Vagina (tissue), 2 donors: ENCODE measurements around the gene NAGLU. TPM values are rescaled to one million over a fixed set of nuclear protein-coding genes. Genes with fewer than 3 reads are reported as not detected.
A peak's percentile ranks its signal among the peaks of the same experiment; 100 is the strongest.

Experiments
- DNase-seq, 2 donors: peaks; one replicate each; pipeline ENCODE4 v3.0.0-alpha.2; 2017; ENCODE audit errors: extremely low spot score in 2 of 2
- H3K27ac ChIP-seq: fragments of 200-600 bp; sonication (generic); one replicate; pipeline ENCODE4 v1.5.1; 2019
- H3K27me3 ChIP-seq: fragments of 200-600 bp; sonication (generic); one replicate; pipeline ENCODE4 v1.5.1; 2019
- H3K36me3 ChIP-seq, 2 donors: fragments of 200-600 bp; sonication (generic); one replicate each; pipeline ENCODE4 v1.5.1; 2017 to 2019
- H3K4me1 ChIP-seq: fragments of 200-600 bp; sonication (generic); one replicate; pipeline ENCODE4 v1.5.1; 2019
- H3K4me3 ChIP-seq, 2 donors: fragments of 200-600 bp; sonication (generic); 1 replicate in 1 of 2; 2 replicates in 1 of 2; pipeline ENCODE4 v1.5.1; 2016 to 2019
- H3K9me3 ChIP-seq: fragments of 200-600 bp; sonication (generic); one replicate; pipeline ENCODE4 v1.5.1; 2019
- POLR2A ChIP-seq, 2 donors: fragments of 450-650 bp; IDR thresholded peaks; one replicate each; pipeline ENCODE4 v1.6.1; 2017; ENCODE audit warnings: antibody characterized with exemption in 2 of 2, mild to moderate bottlenecking in 2 of 2, moderate library complexity in 2 of 2
- POLR2AphosphoS5 ChIP-seq, 2 donors: sonication (generic); formaldehyde crosslinking; IDR thresholded peaks; one replicate each; pipeline ENCODE4 v1.9.0; 2017; ENCODE audit warnings: antibody characterized with exemption in 2 of 2, mild to moderate bottlenecking in 2 of 2, low read depth in 1 of 2; ENCODE audit not compliant: insufficient read depth in 1 of 2
- intact Hi-C: fragments of 100-400 bp; cut with DNase I; formaldehyde crosslinking; loops from one replicate; pipeline ENCODE4 v1.15.1; 2023
- total RNA-seq: library from RNA; depleted of rRNA; stranded (reverse); fragments of >200 nt; gene quantifications from one replicate; pipeline ENCODE4 v1.2.3, GENCODE V29; 2016
- TF ChIP-seq, protein P1 (sequence below), 3 experiments: fragments of 450-650 bp in 2 of 3; fragments of 200-600 bp in 1 of 3; sonication (generic) in 1 of 3; IDR thresholded peaks; one replicate each; pipeline ENCODE4 v1.5.1; 2017 to 2019; ENCODE audit warnings: antibody characterized with exemption in 3 of 3, mild to moderate bottlenecking in 2 of 3, moderate library complexity in 2 of 3

The NAGLU gene
- total RNA-seq, 1 donor from 2014 or later, result 24.6 TPM

DNA sequence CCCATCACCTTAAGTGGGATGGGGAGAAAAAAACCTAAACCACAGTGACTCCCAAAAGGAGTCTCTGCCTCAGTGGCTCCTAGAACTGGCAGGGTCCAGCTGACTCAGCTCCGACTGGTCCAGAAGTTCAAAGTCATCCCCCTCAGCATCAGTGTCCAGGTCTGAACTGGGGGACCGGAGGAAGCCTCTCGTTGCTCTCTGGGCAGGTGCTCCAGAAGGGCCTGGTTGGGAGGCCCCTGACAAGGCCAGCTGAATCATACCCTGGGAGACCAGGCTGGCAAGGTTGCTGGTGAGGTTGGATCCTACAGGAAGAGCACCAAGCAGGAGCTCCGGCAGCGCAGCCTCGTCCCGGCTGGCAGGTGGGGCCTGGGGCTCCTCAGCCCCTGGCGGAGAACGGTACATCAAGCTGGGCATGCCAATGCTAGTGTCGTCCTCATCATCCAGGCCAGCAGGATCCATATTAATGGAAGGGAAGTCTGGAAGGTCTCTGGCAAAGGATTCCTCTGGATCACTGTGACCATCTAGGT is 45.8 kb downstream of the NAGLU start:
- peaks cover 0 to 67% of the 10 kb centered on the region in 2 donors for H3K36me3 ChIP-seq
- intact Hi-C loops, result no loop called here
- no peak overlapping the region for H3K27ac ChIP-seq
- H3K4me1 ChIP-seq, result peaks cover 40% of the 10 kb centered on the region
- DNase-seq, result no peak
- no peak overlapping the region for H3K4me3 ChIP-seq
- H3K27me3 ChIP-seq, result no peaks in the 10 kb centered on the region
- TF ChIP-seq POLR2AphosphoS5 (IDR thresholded peaks at IDR 0.05; ENCODE audit: insufficient read depth in 1 of 2, low read depth in 1 of 2), result no peak
- no peak for TF ChIP-seq POLR2A (IDR thresholded peaks at IDR 0.05)
- TF ChIP-seq, protein P1, sequence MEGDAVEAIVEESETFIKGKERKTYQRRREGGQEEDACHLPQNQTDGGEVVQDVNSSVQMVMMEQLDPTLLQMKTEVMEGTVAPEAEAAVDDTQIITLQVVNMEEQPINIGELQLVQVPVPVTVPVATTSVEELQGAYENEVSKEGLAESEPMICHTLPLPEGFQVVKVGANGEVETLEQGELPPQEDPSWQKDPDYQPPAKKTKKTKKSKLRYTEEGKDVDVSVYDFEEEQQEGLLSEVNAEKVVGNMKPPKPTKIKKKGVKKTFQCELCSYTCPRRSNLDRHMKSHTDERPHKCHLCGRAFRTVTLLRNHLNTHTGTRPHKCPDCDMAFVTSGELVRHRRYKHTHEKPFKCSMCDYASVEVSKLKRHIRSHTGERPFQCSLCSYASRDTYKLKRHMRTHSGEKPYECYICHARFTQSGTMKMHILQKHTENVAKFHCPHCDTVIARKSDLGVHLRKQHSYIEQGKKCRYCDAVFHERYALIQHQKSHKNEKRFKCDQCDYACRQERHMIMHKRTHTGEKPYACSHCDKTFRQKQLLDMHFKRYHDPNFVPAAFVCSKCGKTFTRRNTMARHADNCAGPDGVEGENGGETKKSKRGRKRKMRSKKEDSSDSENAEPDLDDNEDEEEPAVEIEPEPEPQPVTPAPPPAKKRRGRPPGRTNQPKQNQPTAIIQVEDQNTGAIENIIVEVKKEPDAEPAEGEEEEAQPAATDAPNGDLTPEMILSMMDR (IDR thresholded peaks at IDR 0.05), result no peak
- H3K9me3 ChIP-seq, result no peaks in the 10 kb centered on the region

DNA sequence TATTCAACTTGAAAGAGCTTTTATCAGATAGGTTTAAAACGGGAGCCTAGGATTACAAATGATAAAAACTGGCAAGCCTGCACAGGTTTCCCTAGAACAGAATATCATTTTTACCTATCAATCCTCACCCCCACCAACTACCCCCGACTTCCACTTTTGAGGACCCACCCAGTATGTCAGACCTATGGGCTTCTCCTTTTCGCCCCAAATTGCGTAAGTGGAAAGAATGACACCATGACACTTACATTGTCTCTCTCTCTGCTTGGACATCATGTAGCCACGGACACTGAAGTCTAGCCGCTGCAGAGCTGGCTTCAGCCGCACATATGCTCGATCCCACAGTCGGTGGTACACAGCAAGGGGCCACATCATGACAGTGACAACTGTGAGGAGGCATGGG is 48.8 kb downstream of the NAGLU start:
- peaks cover 27% of the 10 kb centered on the region for H3K4me1 ChIP-seq
- intact Hi-C loops, result no loop called here

DNA sequence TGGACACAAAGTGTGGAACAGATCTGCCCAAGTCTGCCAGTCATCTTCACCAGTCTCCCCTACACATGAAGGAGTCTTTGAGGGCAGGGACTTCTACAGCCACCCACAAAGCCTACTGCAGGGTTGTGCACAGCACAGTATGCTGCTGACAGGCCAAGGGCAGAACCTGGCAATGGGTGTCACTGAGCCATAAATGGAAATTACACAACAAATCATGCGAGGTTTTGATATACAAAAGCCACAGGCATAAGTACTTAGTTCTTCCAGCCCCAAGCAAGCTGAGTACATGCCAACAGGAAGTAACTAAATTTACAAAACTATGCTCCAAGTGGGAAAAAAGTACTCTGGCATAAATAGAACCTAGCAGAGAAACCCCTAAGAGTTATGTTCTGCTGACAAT is 49.3 kb downstream of the NAGLU start:
- Histone ChIP-seq H3K4me1 (peaks cover 27% of the 10 kb centered on the region), H3K4me3 (no peak overlapping the region), H3K27me3 (no peaks in the 10 kb centered on the region), H3K27ac (no peak overlapping the region), H3K36me3 (peaks cover 3 to 82% of the 10 kb centered on the region in 2 donors), H3K9me3 (no peaks in the 10 kb centered on the region)
- no peak for DNase-seq
- intact Hi-C loops, result no loop called here
- TF ChIP-seq, protein P1 (IDR thresholded peaks at IDR 0.05), result no peak
- no peak for TF ChIP-seq POLR2A (IDR thresholded peaks at IDR 0.05)
- TF ChIP-seq POLR2AphosphoS5 (IDR thresholded peaks at IDR 0.05; ENCODE audit: insufficient read depth in 1 of 2, low read depth in 1 of 2), result no peak

More for the DNA sequence above, 48.8 kb downstream of the NAGLU start:
- Histone ChIP-seq H3K27ac (no peak overlapping the region), H3K9me3 (no peaks in the 10 kb centered on the region), H3K36me3 (peaks cover 1 to 82% of the 10 kb centered on the region in 2 donors), H3K4me3 (no peak overlapping the region), H3K27me3 (no peaks in the 10 kb centered on the region)
- no peak for DNase-seq
- TF ChIP-seq POLR2AphosphoS5 (IDR thresholded peaks at IDR 0.05; ENCODE audit: insufficient read depth in 1 of 2, low read depth in 1 of 2), result no peak
- no peak for TF ChIP-seq POLR2A (IDR thresholded peaks at IDR 0.05)
- TF ChIP-seq, protein P1 (IDR thresholded peaks at IDR 0.05), result no peak

- no peak overlapping the region for H3K4me3 ChIP-seq
- no peaks in the 10 kb centered on the region for H3K27me3 ChIP-seq
- H3K9me3 ChIP-seq, result no peaks in the 10 kb centered on the region
- H3K27ac ChIP-seq, result peak overlapping the region; percentile 14
- DNase-seq, result no peak
- TF ChIP-seq POLR2A (IDR thresholded peaks at IDR 0.05), result no peak
- peak in 1 of 2 donors; percentile 60 for TF ChIP-seq POLR2AphosphoS5 (IDR thresholded peaks at IDR 0.05; ENCODE audit: insufficient read depth in 1 of 2, low read depth in 1 of 2)
- H3K36me3 ChIP-seq, result peaks cover 3 to 83% of the 10 kb centered on the region in 2 donors
- intact Hi-C loops, result no loop called here
- peaks cover 27% of the 10 kb centered on the region for H3K4me1 ChIP-seq
Measured at GRCh38 chr17:42586514-42587230, 50.6 kb downstream of the NAGLU start.

DNA sequence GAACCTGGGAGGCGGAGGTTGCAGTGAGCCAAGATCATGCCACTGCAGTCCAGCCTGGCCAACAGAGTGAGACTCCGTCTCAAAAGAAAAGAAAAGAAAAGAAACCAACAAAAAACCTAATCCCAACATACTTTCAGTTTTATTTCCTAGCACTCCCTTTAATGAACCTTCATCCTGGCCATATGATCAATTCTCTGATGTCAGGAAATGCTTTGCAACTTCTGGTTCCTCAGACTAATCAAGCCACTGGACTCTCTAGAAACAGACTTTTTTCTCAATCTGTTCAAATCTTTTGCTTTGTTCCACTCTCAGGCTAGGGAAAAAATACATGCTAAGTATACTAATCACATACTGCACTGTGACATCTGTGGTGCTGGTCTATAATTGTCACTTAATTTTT is 54.8 kb downstream of the NAGLU start:
- Histone ChIP-seq H3K27me3 (no peaks in the 10 kb centered on the region), H3K9me3 (no peaks in the 10 kb centered on the region), H3K36me3 (peaks cover 3 to 46% of the 10 kb centered on the region in 2 donors), H3K4me3 (no peak overlapping the region), H3K27ac (no peak overlapping the region), H3K4me1 (peaks cover 15% of the 10 kb centered on the region)
- DNase-seq, result no peak
- TF ChIP-seq POLR2A (IDR thresholded peaks at IDR 0.05), result no peak
- no peak for TF ChIP-seq POLR2AphosphoS5 (IDR thresholded peaks at IDR 0.05; ENCODE audit: insufficient read depth in 1 of 2, low read depth in 1 of 2)
- TF ChIP-seq, protein P1 (IDR thresholded peaks at IDR 0.05), result no peak
- intact Hi-C loops, result no loop called here
